RWPE1 (cell line): Measurements from ENCODE around the gene PRKN.
A peak's percentile ranks its signal among the peaks of the same experiment; 100 is the strongest.

Source experiments
- CTCF ChIA-PET: fragments of 350-600 bp; sonication (Branson Sonifier 250); formaldehyde crosslinking; extraction: SDS; loops from one replicate; lab custom pipeline; 2021; lab: Yijun Ruan, JAX
- POLR2A ChIA-PET: fragments of 400-600 bp; formaldehyde crosslinking; extraction: SDS; loops from one replicate; lab custom pipeline; 2020; ENCODE audit warnings: antibody characterized with exemption; ENCODE audit not compliant: low non-redundant PET; lab: Yijun Ruan, JAX
- DNase-seq: peaks from one replicate; pipeline ENCODE4 v3.0.0; 2012; ENCODE audit warnings: low spot score
- H3K27ac ChIP-seq: fragments of 450-650 bp; 2 replicates; pipeline ENCODE4 v1.5.1; 2017
- TF ChIP-seq, protein P1 (sequence below): fragments of 450-650 bp; conservative IDR thresholded peaks from 2 replicates; pipeline ENCODE4 v1.5.1; 2017; ENCODE audit warnings: low read depth, mild to moderate bottlenecking

Gene PRKN

DNA sequence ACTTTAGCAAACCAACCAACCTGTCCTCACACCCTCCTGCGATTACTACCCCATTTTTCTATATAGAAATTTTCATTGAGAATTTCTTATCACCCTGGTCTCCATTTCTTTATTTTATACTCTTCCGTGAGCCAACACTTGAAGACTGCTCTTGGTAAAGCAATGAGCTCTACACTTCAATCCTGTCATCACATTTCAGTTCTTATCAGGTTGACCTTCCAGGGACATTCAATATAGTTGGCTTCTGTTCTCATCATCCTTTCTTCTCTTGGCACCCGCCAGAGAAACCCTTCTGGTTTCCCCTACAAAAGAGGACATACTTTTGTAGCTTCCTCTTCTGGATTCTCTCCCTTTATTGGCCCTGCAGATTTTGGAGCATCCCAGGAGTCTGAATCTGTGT is 279.3 kb downstream of the PRKN start:
- DNase-seq: no peak
- TF ChIP-seq, protein P1, sequence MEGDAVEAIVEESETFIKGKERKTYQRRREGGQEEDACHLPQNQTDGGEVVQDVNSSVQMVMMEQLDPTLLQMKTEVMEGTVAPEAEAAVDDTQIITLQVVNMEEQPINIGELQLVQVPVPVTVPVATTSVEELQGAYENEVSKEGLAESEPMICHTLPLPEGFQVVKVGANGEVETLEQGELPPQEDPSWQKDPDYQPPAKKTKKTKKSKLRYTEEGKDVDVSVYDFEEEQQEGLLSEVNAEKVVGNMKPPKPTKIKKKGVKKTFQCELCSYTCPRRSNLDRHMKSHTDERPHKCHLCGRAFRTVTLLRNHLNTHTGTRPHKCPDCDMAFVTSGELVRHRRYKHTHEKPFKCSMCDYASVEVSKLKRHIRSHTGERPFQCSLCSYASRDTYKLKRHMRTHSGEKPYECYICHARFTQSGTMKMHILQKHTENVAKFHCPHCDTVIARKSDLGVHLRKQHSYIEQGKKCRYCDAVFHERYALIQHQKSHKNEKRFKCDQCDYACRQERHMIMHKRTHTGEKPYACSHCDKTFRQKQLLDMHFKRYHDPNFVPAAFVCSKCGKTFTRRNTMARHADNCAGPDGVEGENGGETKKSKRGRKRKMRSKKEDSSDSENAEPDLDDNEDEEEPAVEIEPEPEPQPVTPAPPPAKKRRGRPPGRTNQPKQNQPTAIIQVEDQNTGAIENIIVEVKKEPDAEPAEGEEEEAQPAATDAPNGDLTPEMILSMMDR: no peak

DNA sequence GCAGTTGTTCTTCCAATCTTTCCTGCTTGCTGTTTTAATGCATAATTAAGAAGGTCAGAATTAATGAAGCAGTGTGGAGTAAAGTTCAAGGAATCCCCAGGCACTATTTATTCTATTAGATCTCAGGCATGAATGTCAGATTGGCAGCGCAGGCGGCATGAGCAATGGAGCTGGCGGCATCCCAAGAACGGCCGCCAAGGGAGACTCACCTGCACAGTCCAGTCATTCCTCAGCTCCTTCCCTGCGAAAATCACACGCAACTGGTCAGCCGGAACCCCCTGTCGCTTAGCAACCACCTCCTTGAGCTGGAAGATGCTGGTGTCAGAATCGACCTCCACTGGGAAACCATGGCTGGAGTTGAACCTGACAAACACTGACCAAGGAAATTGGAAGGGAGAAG is 284.5 kb downstream of the PRKN start:
- DNase-seq: peak; percentile 29
- TF ChIP-seq, protein P1: no peak
- ChIA-PET POLR2A (no interaction called here), CTCF (no interaction called here)
- no peak overlapping the region for H3K27ac ChIP-seq

More for the DNA sequence above, 279.3 kb downstream of the PRKN start:
- no peak overlapping the region for H3K27ac ChIP-seq
- ChIA-PET CTCF (no interaction called here), POLR2A (no interaction called here)

DNA sequence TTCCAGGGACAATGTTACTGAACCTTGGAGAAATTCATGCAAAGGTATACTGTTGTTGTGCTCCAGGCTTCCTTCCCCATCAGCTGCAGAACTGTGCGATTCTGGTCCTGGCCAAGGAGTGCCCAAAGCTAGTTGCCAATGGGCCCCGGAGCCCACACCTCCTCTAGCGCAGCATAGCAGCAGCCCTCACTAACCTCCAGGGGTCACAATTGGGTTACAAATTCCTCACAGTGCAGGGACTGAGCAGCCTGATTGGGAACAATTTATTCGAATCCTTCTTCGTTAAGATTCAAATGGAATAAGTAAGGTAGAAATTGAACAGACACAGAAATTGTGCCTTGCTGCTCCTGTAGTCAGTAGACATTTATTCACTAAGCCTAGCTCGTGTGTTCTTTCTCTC is 284.9 kb downstream of the PRKN start:
- POLR2A ChIA-PET: no interaction called here
- H3K27ac ChIP-seq: no peak overlapping the region
- TF ChIP-seq, protein P1: no peak
- CTCF ChIA-PET: interaction anchor here (0.6 kb wide), 1 partner anchor 113 kb away, joined by 4 read pairs; no protein-coding TSS in a partner anchor
- DNase-seq: no peak

DNA sequence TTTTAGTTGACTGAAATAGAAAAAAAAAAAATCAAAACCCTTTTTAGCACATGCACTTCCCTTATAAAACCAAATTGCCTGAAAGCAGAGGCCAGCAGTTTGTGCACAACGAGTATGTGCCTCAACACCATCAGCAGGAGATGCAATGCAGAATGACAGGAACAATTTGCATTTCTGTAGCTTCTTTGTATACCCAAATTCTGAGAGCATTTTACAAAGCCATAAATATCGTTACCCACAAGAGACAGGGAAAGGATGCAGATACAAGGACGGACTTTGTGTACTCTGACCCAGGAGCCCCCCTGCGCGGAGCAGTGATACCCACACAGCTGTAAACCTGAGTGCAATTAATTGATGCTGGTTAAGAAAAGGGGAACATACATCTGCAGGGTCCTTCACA is 285.6 kb downstream of the PRKN start:
- no peak overlapping the region for H3K27ac ChIP-seq
- DNase-seq: no peak
- ChIA-PET POLR2A (no interaction called here), CTCF (interaction anchor here (0.6 kb wide), 1 partner anchor 112 kb away, joined by 4 read pairs; no protein-coding TSS in a partner anchor)
- TF ChIP-seq, protein P1: no peak

DNA sequence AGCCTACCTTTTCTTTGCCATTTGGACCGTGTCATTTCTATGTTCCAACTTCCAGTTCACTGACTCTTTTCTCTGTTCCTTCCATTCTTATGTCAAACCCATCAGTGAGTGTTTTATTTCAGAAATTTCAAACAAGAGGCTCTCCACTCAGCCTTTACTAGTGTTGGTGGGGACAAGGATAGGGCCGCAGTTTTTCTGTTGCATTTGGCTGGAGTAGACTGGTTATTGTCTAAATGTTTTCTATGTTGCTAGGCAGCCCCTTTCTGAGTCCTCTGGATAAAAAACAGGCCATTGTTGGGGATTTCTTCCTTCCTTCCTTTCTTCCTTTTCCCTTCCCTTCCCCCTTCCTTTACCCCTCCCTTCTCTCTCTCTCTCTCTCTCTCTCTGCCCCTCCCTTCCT is 288.6 kb downstream of the PRKN start:
- POLR2A ChIA-PET: no interaction called here
- no peak for DNase-seq
- TF ChIP-seq, protein P1: no peak
- CTCF ChIA-PET: no interaction called here
- H3K27ac ChIP-seq: no peak overlapping the region

DNA sequence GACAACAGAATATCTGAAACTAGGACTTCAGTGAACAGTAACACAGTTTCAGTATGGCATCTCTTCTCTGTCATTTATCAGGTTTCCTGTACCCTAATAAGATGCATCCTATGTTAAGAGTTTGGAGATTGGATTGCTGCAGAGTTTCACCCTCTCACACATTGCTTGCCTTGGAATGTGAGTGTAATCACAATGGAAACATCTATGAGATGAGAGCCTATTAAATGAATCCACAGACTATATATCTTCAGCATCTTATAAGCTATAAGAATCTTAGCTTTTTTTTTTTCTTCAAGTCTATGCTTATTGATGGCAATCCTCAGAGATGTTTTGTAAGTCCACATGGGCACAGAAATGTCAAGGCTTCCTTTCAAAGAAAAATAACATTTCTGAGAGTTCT is 292.5 kb downstream of the PRKN start:
- TF ChIP-seq, protein P1: no peak
- no peak for DNase-seq
- no peak overlapping the region for H3K27ac ChIP-seq
- CTCF ChIA-PET: no interaction called here
- POLR2A ChIA-PET: no interaction called here
